ENCODE results near the gene SLC52A3.

SLC52A3 gene

DNA sequence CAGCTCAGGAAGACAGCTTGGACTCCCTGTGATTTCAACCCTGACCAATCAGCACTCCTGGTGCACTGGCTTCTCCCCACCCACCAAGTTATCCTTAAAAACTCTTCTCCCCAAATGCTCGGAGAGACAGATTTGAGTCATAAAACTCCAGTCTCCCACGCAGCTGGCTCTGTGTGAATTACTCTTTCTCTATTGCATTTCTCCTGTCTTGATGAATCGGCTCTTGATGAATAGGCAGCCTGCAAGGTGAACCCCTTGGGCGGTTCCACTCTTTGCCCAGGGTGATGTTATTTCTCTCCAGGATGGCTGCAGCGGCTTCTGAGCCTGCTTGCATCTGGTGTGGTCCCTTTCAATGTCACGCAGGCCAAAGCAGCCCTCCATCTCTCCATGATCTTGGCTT lies 12.4 kb downstream of the SLC52A3 start:
- TF ChIP-seq, protein P1, sequence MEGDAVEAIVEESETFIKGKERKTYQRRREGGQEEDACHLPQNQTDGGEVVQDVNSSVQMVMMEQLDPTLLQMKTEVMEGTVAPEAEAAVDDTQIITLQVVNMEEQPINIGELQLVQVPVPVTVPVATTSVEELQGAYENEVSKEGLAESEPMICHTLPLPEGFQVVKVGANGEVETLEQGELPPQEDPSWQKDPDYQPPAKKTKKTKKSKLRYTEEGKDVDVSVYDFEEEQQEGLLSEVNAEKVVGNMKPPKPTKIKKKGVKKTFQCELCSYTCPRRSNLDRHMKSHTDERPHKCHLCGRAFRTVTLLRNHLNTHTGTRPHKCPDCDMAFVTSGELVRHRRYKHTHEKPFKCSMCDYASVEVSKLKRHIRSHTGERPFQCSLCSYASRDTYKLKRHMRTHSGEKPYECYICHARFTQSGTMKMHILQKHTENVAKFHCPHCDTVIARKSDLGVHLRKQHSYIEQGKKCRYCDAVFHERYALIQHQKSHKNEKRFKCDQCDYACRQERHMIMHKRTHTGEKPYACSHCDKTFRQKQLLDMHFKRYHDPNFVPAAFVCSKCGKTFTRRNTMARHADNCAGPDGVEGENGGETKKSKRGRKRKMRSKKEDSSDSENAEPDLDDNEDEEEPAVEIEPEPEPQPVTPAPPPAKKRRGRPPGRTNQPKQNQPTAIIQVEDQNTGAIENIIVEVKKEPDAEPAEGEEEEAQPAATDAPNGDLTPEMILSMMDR (IDR thresholded peaks at IDR 0.05; ENCODE audit: low read depth, low read length, missing control alignments): no peak
- no peak for DNase-seq (ENCODE audit: low read depth)
- no peak overlapping the region for H3K4me3 ChIP-seq (ENCODE audit: low read depth, low read length)
- in situ Hi-C loops (cut with HindIII; ENCODE audit: low sequenced_read_pairs): no loop called here

DNA sequence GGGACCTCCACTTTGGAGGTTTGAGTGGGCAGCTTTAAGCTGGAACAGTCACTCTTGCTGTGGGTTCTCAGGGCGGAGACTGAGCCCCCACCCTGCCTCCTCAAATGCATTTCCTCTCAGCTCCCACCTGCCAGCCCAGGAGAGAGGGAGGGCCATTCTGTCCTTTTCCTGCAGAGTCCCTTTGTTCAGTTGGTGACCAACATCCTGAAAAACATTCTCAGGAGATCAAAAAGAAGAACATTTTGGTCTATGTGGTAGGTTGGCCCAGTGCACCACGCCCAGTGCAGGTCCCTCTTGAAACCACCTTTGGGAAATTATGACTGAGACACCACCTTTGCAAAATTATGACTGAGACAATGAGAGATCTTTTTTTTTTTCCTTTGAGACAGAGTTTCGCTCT lies 13.4 kb downstream of the SLC52A3 start:
- no peak for DNase-seq (ENCODE audit: low read depth)
- in situ Hi-C loops (cut with HindIII; ENCODE audit: low sequenced_read_pairs): no loop called here

DNA sequence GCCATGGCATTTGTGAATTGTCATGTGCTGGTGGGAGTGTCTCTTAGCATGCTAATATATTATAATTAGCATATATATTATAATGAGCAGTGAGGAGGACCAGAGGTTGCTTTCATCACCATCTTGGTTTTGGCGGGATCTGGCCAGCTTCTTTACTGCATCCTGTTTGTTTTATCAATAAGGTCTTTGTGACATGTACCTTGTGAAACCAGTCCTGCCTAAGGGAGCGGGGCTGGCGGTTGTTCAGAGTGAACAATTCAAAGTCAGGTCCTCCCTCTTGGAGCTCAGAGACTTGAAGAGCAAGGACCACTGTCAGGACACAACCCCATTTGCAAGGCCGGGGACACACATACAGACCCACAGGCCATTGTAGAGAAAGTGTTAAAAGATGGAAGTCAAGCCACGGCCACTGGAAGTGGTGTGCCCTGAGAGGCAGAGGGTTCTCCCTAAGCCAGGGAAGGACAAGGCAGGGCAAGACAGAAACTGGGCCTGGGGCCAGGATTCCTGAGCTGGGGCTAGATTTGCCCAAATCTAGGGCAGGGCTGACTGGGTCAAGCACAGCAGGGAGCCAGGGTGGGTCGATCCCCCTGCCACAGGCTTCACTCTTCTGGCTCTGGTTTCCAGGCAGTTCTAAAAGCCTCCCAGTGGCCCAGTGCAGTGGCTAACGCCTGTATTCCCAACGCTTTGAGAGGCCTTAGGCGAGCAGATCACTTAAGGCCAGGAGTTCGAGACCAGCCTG lies 14.2 kb downstream of the SLC52A3 start:
- no peak overlapping the region for H3K4me3 ChIP-seq (ENCODE audit: low read depth, low read length)
- no peak for DNase-seq (ENCODE audit: low read depth)
- in situ Hi-C loops (cut with HindIII; ENCODE audit: low sequenced_read_pairs): no loop called here
- TF ChIP-seq, protein P1 (IDR thresholded peaks at IDR 0.05; ENCODE audit: low read depth, low read length, missing control alignments): no peak

More for the DNA sequence above, 13.4 kb downstream of the SLC52A3 start:
- TF ChIP-seq, protein P1 (IDR thresholded peaks at IDR 0.05; ENCODE audit: low read depth, low read length, missing control alignments): no peak
- H3K4me3 ChIP-seq (ENCODE audit: low read depth, low read length): no peak overlapping the region

DNA sequence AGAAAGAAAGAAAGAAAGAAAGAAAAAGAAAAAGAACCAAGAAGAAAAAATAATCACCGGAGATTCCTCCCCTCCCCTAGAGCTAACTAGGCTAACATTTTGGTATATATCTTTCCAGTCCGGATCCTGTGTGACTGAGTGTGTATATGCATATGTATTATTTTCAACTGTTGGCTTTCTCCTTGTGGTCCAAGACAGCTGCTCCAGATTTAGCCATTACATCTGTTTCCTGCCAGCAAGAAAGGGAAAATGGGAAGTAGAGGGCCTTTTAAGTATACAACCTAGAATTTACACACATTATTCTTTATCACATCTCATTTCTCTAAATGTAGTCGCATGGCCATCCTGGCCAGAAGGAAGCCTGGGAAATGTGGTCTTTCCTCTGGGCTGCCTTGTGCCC lies 15.2 kb downstream of the SLC52A3 start:
- no peak for DNase-seq (ENCODE audit: low read depth)
- TF ChIP-seq, protein P1 (IDR thresholded peaks at IDR 0.05; ENCODE audit: low read depth, low read length, missing control alignments): no peak
- H3K4me3 ChIP-seq (ENCODE audit: low read depth, low read length): no peak overlapping the region
- in situ Hi-C loops (cut with HindIII; ENCODE audit: low sequenced_read_pairs): no loop called here

DNA sequence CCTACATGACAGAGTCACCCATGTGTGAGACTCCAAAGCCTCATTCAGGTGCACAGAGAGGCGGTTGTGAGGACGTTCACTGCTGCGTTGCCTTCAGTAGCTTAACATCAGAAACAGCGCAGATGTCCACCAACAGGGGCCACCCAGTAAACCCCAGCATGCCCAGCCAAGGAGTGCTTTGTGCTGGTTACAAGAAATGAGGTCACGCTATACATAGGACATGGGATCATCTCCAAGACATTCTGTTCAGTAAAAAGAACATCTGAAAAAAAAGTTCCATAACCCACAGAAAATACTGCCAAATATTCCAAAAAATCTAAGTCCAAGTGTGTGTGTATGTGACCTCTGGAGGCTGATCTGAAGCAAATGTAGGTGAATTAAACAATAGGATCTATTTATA lies 16.0 kb downstream of the SLC52A3 start:
- TF ChIP-seq, protein P1 (IDR thresholded peaks at IDR 0.05; ENCODE audit: low read depth, low read length, missing control alignments): no peak
- in situ Hi-C loops (cut with HindIII; ENCODE audit: low sequenced_read_pairs): no loop called here
- DNase-seq (ENCODE audit: low read depth): no peak
- H3K4me3 ChIP-seq (ENCODE audit: low read depth, low read length): no peak overlapping the region

DNA sequence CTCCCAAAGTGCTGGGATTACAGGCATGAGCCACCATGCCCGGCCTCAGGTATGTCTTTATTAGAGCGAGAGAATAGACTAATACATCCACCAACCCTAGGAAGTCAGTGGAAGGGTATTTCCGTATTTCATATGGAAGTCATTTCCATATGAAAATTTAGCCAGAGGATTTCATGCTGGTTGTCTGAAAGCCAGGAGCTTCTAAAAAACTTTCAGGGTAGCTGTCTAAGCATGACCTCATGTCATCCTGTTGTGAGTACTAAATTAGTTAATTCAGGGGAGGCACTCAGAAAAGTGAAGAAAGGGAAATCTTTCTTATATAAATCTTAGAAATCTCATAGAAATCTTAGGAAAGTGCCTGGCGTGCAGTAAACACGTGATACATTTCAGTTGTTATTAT lies 16.5 kb downstream of the SLC52A3 start:
- in situ Hi-C loops (cut with HindIII; ENCODE audit: low sequenced_read_pairs): no loop called here
- TF ChIP-seq, protein P1 (IDR thresholded peaks at IDR 0.05; ENCODE audit: low read depth, low read length, missing control alignments): no peak
- H3K4me3 ChIP-seq (ENCODE audit: low read depth, low read length): no peak overlapping the region
- DNase-seq (ENCODE audit: low read depth): no peak
